ENCODE results near the gene CLDND2. TPM values are rescaled to one million over a fixed set of nuclear protein-coding genes. Genes with fewer than 3 reads are reported as not detected.

The CLDND2 gene
- total RNA-seq, 2 donors from 2014 or later: not detected

- no peak for DNase-seq
- Histone ChIP-seq H3K4me3 (no peak overlapping the region), H3K27ac (no peak overlapping the region), H3K27me3 (no peaks in the 10 kb centered on the region), H3K9me3 (no peaks in the 10 kb centered on the region), H3K4me1 (peaks cover 9% of the 10 kb centered on the region), H3K36me3 (replicated peaks in 1 of 2; ENCODE audit: insufficient read depth in 1 of 2, low read depth in 2 of 2) (no peaks in the 10 kb centered on the region)
- no peak for TF ChIP-seq POLR2A (IDR thresholded peaks at IDR 0.05)
- no peak for TF ChIP-seq CTCF (IDR thresholded peaks at IDR 0.05)
- 58 to 60% methylated on average over 8 of the region's 8 CpGs for WGBS, 2 donors
- ATAC-seq: no peak
- intact Hi-C loops (cut with DNase I): no loop called here
These were observed 2.4 kb upstream of the CLDND2 start for GRCh38 chr19:51371186-51371690.

- Histone ChIP-seq H3K27ac (no peak overlapping the region), H3K4me3 (no peak overlapping the region), H3K4me1 (peaks cover 15% of the 10 kb centered on the region), H3K27me3 (no peaks in the 10 kb centered on the region), H3K9me3 (no peaks in the 10 kb centered on the region), H3K36me3 (replicated peaks in 1 of 2; ENCODE audit: insufficient read depth in 1 of 2, low read depth in 2 of 2) (no peaks in the 10 kb centered on the region)
- WGBS, 2 donors: 71 to 75% methylated on average over 4 of the region's 4 CpGs
- no peak for ATAC-seq
- no peak for DNase-seq
- TF ChIP-seq CTCF (IDR thresholded peaks at IDR 0.05) (no peak), POLR2A (IDR thresholded peaks at IDR 0.05) (no peak)
- intact Hi-C loops (cut with DNase I): no loop called here
These were observed 1.4 kb upstream of the CLDND2 start for GRCh38 chr19:51370230-51370629.

GRCh38 chr19:51367565-51368365 is 1.0 kb downstream of the CLDND2 start:
- Histone ChIP-seq H3K27ac (peak overlapping the region; percentile 94 to 99 (median 98)), H3K36me3 (replicated peaks in 1 of 2; ENCODE audit: insufficient read depth in 1 of 2, low read depth in 2 of 2) (no peaks in the 10 kb centered on the region), H3K4me3 (peak overlapping the region in 1 of 2 donors; percentile 53), H3K4me1 (peaks cover 37% of the 10 kb centered on the region), H3K9me3 (no peaks in the 10 kb centered on the region), H3K27me3 (no peaks in the 10 kb centered on the region)
- intact Hi-C loops (cut with DNase I): no loop called here
- DNase-seq (peak; percentile 98 to 99 (median 99)), ATAC-seq (peak; percentile 88)
- peak in 1 of 3 donors; percentile 36 for TF ChIP-seq POLR2A (IDR thresholded peaks at IDR 0.05)
- TF ChIP-seq CTCF (IDR thresholded peaks at IDR 0.05): no peak
- 0 to 2% methylated on average over 7 to 59 of the region's 64 CpGs for WGBS, 2 donors

- intact Hi-C loops (cut with DNase I): no loop called here
- no peak for ATAC-seq
- TF ChIP-seq CTCF (IDR thresholded peaks at IDR 0.05): no peak
- peak; percentile 88 to 90 (median 89) for TF ChIP-seq POLR2A (IDR thresholded peaks at IDR 0.05)
These were observed 1.6 kb downstream of the CLDND2 start for GRCh38 chr19:51367255-51367564.

More at GRCh38 chr19:51367255-51367564, 1.6 kb downstream of the CLDND2 start:
- Histone ChIP-seq H3K4me3 (peak overlapping the region; percentile 51 to 61), H3K9me3 (no peaks in the 10 kb centered on the region), H3K27me3 (no peaks in the 10 kb centered on the region), H3K36me3 (replicated peaks in 1 of 2; ENCODE audit: insufficient read depth in 1 of 2, low read depth in 2 of 2) (no peaks in the 10 kb centered on the region), H3K27ac (peak overlapping the region; percentile 94 to 99 (median 98)), H3K4me1 (peaks cover 43% of the 10 kb centered on the region)
- no peak for DNase-seq
- 0 to 1% methylated on average over 6 to 15 of the region's 15 CpGs for WGBS, 2 donors
